HG02870 (cell line): Measurements from ENCODE around the gene ENDOV.

ENCODE experiments used
- ATAC-seq: cut with Tn5 transposase; IDR thresholded peaks from one replicate; pipeline ENCODE4 v1.9.1; 2021; ENCODE audit warnings: mild to moderate bottlenecking, moderate library complexity; ENCODE audit not compliant: unreplicated experiment

The ENDOV gene

DNA sequence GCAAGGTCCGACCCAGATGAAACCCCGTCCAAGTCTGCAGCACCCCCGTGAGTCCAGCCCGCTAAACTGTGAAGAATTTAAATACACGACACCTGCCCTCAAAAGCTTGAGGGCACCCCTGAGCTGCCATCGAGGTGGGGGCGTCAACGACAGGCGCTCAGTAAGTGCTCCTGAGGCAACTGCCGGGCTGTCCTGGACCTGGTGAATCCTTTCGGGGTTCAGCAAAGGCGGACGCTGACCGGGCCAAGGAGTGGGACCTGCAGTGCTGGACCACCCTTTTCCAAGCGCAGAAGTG, 512 bp upstream of the ENDOV start:
- no peak for ATAC-seq

DNA sequence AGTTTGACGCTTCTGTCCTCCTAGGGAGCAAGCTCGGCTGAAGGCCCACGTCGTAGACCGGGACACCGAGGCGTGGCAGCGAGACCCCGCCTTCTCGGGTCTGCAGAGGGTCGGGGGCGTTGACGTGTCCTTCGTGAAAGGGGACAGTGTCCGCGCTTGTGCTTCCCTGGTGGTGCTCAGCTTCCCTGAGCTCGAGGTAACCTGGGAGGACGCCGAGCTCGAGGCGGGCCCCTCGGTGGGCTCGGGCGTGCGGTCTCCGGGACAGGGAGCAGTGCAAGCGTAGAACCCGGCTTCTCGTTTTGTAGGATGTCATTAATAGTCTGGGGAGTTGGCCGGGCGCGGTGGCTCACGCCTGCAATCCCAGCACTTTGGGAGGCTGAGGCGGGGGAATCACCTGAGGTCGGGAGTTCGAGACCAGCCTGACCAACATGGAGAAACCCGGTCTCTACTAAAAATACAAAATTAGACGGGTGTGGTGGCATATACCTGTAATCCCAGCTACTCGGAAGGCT, 715 bp downstream of the ENDOV start:
- no peak for ATAC-seq

DNA sequence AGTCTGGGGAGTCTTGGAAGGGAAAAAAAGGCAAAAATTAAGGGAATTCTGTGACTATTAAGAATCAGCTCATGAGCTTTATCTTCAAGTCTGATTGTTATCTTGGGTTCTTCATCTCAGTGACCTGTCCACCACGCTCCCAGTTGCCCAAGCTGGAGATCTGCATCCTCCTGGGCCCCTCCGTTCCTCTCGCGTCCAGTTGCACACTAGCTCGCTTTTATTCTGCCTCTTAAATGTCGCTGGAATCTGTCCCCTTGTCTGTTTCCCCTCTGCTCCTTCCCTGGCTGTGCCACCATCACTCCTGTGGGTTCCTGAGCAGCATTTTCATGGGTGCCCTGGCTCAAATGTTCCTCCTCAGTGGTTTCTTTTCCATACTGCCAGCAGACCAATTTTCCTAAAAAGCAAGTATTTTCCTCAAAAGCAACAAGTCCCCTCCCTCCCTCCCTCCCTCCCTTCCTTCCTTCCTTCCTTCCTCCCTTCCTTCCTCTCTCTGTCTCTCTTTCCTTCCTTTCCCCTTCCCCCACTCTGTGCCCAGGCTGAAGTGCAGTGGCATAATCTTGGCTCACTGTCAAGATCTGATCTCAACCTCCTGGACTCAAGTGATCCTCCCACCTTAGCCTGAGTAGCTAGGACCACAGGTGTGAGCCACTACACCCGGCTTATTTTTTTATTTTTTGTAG, 1.4 kb downstream of the ENDOV start:
- no peak for ATAC-seq

DNA sequence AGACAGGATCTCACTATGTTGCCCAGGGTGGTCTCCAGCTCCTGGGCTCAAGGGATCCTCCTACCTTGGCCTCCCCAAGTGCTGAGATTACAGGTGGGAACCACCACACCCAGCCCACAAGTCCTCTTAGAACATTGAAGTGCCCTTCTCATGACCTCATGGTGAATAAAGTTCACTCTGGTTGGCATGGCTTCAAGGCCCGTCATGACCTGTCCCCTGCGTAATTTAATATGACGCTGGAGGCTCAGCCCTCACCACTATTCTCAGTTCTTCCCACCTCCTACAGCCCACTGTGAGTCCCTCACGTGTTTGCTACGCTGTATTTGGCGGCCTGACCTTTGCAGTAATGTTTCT, 1.9 kb downstream of the ENDOV start:
- ATAC-seq, result no peak

DNA sequence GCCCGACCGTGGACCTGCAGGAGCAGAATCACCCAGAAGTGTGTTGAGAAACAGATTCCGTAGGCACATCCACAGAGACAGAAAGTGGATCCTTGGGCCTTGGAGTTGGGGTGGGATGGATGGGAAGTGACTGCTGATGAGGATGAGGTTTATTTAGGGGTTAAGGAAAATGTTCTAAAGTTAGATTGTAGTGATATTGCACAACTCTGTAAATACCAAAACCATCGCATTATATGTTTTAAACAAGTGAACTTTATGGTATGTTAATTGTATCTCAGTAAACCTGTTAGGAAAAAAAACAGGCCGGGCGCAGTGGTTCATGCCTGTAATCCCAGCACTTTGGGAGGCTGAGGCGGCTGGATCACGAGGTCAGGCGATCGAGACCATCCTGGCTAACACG, 3.6 kb downstream of the ENDOV start:
- ATAC-seq, result no peak

DNA sequence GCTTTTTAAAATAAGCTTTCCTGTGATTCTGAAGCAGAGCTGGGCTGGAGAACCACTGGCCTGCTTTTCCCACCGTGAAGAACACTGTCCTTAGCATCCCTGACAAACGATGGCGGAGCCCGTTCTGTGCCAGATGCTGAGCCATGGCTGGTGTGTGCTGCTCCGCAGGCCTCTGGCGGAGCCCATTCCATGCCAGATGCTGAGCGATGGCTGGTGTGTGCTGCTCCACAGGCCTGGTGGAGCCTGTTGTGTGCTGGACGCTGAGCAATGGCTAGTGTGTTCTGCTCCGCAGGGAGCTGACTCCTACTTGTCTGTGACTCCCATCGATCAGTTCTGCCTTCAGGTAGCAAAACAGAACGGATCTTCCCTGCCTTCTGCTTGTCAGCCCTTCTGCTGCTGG, 4.3 kb downstream of the ENDOV start:
- no peak for ATAC-seq

DNA sequence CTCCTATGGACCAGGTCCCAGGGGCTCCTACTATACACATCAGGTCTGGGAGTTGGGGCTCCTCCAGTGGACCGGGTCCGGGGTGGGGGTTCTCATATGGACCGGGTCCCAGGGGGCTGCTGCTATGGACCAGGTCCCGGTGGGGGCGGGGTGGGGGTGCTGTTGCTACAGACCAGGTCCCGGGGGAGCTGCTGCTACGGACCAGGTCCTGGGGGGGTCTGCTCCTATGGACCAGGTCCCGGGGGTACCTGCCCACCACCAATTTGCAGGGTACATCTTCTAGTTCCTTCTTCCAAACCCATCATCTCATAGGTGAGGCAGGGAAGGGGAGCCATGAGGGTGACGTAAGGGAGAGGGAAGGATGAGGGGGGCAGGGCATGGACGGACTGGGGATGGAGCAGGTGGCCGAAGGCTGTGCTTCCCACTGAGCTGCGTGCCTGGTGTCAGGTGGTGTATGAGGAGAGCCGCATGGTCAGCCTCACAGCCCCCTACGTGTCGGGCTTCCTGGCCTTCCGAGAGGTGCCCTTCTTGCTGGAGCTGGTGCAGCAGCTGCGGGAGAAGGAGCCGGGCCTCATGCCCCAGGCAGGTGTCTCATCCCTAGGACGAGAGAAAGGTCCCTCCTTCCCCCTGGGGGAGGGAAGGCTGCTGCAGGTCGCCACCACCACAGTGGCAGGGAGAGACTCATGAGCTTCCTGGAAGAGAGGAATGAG, 6.6 kb downstream of the ENDOV start:
- no peak for ATAC-seq

DNA sequence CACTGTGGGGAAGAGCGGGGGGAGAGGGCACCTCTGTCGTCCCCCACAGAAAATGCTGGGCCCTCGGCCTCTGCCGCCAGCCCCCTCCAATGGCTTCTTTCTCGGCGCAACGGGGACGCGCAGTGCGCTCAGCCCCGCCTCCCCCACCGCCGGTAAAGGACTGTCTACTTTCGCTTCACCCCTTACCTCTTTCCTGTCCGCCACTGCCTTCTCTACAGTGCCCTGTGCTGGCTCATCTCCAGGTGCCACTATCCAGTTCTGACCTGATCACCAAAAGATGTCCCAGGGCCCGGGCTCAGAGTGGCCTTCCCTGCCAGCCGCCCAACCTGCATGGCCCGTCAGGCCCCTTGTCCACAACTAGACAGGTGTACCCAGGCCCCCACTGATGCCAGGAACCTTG, 7.3 kb downstream of the ENDOV start:
- ATAC-seq, result no peak

DNA sequence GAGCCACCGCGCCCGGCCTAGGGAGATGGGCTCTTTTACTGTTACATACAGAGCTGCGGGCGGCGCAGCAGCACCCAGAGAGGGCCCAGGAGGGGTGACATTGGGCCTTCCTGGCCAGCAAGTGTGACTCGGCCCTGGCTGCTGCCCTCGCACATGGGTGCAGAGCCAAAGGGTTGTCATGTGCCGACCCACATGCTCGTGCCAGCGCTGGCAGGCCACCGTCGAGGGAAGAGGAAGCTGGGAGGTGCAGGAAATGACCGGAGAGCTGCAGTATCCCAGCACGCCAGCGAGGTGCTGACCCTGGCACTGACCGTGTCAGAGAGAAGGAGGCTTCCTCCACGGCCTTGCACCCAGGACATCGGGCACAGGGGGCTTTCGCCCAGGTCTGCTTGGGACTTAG, 8.0 kb downstream of the ENDOV start:
- no peak for ATAC-seq

DNA sequence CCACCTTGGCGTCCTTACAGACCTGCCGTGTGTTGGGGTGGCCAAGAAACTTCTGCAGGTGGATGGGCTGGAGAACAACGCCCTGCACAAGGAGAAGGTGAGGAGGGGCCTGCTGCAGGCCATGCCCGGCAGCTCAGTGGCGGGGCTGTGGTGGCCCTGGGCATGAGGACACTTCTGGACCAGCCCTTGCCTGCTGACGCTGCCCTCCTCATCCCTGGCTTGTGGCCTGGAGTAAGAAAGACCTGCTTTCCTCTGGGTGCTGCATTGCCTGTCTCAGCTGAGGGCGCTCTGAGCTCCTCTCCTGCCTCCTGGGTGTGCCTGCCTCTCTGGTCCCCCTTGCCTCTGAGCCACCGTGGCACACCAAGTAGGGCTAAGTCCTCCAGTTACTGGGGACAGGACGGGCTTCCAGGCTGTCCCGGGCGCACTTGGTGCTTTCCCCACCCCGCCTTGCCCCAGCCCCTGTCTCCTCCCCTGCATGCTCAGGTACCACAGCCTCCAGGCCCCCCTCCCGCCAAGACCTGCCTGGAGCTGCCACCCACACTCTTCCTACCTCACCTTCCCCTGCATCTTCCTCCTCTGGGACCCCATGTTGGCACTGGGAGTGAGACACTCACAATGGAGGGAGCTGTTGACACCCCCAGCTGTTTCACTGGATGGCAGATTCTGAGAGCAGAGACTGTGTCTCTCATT, 8.7 kb downstream of the ENDOV start:
- no peak for ATAC-seq

DNA sequence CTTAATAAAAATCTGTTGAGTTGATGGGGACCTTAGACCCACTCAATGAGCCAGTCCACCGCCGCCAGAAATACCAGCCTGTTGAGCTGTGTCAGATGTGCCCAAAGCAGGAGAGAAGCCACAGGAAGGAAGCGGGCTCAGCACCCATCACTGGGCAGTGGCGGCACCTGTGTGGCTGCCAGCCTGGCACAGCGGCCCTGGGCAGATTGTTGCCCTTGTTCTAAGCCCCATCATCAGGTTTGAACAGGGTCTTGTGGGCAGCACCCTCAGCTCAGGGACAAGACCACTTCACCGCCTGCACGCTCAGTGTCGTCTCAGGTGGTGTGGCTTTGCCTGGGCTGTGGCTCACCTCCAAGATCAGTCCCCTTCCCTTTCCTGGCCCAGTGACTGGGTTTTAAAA, 9.3 kb downstream of the ENDOV start:
- no peak for ATAC-seq

DNA sequence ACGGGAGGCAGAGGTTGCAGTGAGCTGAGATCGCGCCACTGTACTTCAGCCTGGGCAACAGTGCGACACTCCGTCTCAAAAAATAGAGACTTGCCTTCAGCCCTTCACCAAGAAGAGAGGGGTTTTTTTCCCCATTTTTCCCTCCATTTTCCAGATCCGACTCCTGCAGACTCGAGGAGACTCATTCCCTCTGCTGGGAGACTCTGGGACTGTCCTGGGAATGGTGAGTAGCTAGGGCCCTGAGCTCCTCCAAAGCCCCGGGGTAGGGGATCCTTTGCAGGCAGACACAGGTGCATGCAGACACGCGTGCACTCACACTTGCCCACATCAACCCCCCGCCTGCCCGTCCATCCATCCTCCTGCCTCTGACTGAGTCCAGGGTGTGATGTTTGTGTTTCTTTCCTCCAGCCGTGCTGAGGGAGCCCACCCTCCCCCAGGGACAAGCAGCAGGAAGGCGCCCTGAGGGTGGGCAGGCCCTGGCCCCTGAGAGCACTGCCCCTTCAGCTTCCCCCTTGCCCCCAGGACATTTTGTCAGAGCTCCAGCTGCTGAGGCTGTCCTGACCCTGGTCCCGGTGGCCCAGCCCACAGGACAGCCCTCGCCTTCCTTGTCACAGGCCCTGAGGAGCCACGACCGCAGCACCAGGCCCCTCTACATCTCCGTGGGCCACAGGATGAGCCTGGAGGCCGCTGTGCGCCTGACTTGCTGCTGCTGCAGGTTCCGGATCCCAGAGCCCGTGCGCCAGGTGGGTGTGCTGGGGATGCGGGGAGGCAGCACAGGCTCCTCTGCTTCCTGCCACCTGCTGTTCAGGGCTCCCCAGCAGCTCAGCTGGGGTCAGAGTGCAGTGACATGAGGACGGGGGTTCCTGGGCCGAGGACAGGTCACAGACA, 10.2 kb downstream of the ENDOV start:
- ATAC-seq, result no peak

DNA sequence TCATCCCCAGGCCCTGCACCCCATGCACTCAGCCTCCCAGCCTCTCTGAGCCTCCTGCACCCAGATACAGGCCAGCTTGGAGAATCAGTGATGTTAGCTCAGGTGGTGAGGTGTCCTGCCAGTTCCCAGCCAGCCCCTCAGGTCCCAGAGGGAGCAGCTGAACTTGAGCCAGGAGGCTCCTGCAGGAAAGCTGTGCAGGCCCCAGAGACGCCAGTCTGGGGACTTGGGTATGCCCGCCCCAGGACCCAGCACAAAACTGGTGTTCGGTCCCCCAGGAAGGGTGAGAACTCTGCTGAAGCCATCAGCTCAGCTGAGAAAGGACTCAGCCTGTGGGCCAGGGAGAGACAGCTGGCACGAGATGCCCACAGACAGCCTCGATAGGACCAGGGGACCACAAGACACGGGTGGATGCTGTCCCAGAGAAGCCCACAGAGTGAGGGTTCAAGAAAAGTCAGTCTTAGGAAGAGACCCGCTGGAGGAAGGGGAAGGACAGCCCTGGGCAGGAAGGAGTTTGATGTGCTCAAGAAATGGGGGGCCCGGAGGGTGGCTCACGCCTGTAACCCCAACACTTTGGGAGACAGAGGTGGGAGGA, 11.0 kb downstream of the ENDOV start:
- no peak for ATAC-seq

DNA sequence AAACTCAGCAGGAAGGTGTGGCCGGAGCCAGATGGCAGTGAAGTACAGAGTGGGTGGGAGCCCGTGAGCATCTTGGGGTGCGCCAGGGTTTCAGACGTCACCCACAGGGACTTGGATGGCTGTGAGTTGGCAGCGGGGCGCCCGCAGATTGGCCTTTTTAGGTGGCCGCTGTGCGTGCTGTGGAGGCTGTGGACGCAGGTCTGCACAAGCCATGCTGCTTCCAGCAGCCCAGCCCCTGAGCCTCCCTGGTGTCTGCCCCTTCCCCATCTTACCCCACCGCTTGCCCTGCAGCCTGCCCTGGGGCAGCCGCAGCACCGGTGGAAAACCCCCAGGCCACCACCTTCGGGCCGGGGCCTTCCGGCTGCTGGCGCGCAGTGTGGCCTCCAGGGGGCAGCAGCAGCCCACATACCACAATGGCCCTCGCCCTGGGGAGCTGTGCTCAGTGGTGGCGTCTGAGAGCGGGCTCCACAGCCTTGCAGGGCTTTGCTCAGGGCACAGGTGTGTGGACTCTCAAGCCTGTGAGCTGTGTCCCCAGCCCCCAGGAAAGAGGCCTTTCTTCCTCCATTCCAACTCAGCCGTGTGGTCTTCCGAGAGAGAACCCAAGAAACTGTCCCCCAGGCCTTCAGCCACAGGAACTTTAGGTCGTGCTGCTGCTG, 11.8 kb downstream of the ENDOV start:
- no peak for ATAC-seq

DNA sequence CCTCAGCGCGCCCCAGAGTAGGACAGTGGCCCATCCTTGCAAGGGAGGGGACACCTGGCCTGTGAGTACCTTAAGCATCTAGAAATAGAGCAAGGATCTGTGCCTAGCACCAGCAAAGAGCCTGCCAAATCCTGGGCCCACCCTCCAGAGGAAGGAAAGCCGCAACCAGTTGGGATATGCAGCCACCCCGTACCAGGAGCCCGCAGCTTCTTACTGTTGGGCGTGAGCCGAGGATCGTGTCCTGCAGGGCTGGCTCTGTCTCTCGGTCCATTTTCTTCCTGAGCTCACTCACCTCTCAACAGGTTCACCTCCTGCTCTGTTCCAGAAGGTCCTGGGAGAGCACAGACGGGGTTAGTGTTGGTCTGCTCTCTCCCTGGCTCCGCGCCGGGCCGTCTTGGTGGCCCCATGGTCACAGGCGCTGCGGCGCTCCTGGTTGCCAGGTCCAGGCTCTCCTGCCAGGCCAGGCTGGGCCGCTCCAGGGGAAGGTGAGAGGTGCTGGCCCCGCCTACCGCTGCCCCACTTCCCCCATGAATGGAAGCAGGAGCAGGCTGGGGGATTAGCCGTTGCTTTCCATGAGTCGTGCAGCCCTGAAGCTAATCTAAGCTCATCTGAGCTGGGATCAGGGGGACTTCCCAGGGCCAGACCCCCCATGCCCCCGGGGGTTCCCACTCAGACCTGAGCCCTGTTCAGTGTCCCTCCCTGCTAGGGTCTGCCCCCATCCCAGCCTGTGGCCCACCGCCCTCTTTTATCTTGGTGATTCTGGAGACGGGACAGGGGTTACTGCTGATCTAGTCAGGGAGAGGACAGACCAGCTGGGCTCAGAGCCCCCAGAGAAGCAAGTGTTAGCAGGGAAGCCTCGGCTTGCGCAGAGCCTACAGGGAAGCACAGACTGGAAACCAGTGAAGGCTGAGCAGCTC, 12.7 kb downstream of the ENDOV start:
- no peak for ATAC-seq

DNA sequence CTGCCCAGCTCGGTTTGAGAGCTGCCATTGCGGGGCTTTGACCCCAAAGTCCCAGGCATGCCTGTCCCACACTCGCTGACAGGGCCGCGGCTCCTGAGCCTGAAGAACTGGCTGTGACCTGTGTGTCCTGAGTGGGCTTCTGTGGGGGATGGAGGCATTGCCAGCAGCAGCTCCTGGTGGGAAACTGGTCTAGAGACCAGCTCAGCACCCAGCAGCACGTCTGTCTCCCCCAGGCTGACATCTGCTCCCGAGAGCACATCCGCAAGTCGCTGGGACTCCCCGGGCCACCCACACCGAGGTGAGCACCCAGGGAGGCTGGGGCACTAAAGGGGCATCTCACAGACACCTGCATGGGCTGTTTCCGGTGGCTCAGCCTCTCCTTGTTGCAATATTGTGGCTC, 13.4 kb downstream of the ENDOV start:
- ATAC-seq, result no peak

DNA sequence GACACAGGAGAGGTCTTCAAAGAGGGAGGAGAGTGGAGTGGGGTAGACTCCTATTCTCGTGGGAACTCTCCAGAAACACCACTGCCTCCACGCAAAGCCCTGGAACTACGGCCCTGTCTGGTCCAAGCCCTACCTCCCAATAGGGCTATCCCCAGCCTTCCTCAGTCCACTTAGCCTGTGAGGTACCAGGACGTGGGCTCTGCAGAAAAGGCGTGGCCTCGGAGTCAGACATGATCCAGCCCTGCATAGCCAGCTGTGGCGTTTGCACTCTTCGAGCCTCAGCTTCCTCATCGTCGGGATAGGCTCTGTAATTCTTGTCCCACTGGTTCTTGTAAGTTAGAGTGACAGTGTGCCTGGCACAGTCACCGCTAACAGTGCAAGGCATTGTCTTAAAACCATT, 13.8 kb downstream of the ENDOV start:
- ATAC-seq, result no peak

DNA sequence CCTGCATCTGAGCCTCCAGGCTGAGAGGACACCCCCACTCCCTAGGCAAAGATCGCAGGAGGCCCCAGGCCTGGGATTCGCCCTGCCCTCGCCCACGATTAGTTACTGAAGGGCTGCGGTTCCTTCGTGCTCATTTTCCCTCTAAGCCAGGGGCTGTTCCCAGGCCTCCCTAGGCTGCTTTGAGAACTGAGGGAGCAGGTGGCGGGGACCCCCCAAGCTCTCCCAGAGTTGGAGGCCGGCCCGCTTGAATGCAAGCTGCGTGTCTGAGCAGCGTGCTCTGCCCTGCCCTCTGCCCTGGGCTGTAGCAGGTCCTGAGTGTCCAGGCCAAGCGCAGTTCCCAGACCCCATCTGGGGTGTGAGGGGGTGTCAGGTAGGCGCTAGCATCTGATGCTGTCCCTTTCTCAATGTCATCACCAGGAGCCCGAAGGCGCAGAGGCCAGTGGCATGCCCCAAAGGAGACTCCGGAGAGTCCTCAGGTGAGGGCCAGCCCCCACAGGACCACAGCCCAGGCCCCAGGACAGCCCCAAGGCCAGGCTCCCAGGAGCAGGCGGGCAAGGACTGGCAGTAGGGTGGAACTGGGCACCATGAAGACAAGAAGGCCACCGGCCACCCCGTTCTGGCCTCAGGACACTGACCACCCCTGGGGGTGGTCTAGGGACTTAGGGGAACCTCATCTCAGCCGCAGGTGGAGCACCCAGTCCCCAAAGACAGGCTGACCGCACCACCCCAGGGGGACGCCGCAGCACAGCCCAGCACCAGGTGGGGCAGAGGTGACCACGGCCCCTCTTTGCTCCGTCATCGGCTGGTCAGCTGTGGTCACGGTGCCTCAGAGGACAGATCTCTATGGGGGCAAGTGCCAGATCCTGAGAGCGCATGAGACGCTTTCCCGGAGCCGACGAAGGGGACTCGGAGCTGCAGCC, 14.6 kb downstream of the ENDOV start:
- ATAC-seq, result no peak
